NT2/D1 (cell line): Measurements from ENCODE around the gene RHOH.
"Not testable (repeated sequence)": the region's sequence is repeated elsewhere in the genome, so short reads cannot be mapped to it uniquely, and the experiment has no call there.

Source experiments
- DNase-seq: peaks from one replicate; pipeline ENCODE4 v3.0.0-alpha.2; 2011; ENCODE audit warnings: low read depth, low spot score
- H3K27me3 ChIP-seq: 2 replicates; pipeline ENCODE4 v1.6.0; 2011; ENCODE audit warnings: mild to moderate bottlenecking; ENCODE audit not compliant: insufficient read length, insufficient read depth
- H3K36me3 ChIP-seq: 2 replicates; pipeline ENCODE4 v1.6.1; 2011; ENCODE audit warnings: mild to moderate bottlenecking, low read length, mixed read lengths; ENCODE audit not compliant: insufficient read depth, insufficient read length
- H3K4me1 ChIP-seq: 2 replicates; pipeline ENCODE4 v1.5.1; 2011; ENCODE audit not compliant: insufficient read depth, insufficient read length
- H3K4me3 ChIP-seq: 2 replicates; pipeline ENCODE4 v1.5.1; 2011; ENCODE audit warnings: low read depth; ENCODE audit not compliant: insufficient read length
- H3K9ac ChIP-seq: 2 replicates; pipeline ENCODE4 v1.6.0; 2011; ENCODE audit warnings: low read depth; ENCODE audit not compliant: insufficient read length
- H3K9me3 ChIP-seq: 2 replicates; pipeline ENCODE4 v1.5.1; 2011; ENCODE audit warnings: mild to moderate bottlenecking, low read length; ENCODE audit not compliant: insufficient read depth
- SUZ12 ChIP-seq: IDR thresholded peaks from 2 replicates; pipeline ENCODE4 v1.6.1; 2011; ENCODE audit not compliant: insufficient read length, insufficient read depth; ENCODE audit errors: extremely low read depth
- YY1 ChIP-seq: IDR thresholded peaks from 2 replicates; pipeline ENCODE4 v1.6.1; 2011; ENCODE audit not compliant: insufficient read length, insufficient read depth
- ZNF274 ChIP-seq: IDR thresholded peaks from 2 replicates; pipeline ENCODE4 v1.6.1; 2011; ENCODE audit warnings: mild to moderate bottlenecking, low read depth, low read length

The RHOH gene

DNA sequence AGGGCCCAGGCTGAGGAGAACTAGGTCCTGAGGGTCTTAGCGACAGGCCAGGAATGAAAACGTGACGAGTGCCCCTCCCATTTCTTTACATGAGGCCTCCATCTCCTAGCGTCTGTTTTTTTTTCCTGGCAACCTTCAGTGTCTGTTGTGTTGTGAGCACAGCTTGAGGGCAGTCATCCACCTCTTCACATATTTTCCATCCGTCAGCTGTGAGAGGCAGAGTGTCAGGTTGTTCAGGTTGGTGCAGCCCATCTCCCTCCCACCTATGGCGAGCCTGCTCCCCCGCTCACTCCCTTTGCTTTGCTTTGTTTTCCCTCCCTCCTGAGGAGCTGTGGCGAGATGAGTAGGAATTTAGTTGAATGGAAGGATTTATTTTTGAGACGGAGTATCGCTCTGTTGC is 86.6 kb downstream of the RHOH start:
- no peak overlapping the region for H3K9ac ChIP-seq
- no peaks in the 10 kb centered on the region for H3K9me3 ChIP-seq
- no peaks in the 10 kb centered on the region for H3K27me3 ChIP-seq
- TF ChIP-seq YY1 (no peak), SUZ12 (no peak), ZNF274 (no peak)
- H3K4me3 ChIP-seq: no peak overlapping the region
- H3K4me1 ChIP-seq: peaks cover 3% of the 10 kb centered on the region
- no peak for DNase-seq
- H3K36me3 ChIP-seq: no peaks in the 10 kb centered on the region

DNA sequence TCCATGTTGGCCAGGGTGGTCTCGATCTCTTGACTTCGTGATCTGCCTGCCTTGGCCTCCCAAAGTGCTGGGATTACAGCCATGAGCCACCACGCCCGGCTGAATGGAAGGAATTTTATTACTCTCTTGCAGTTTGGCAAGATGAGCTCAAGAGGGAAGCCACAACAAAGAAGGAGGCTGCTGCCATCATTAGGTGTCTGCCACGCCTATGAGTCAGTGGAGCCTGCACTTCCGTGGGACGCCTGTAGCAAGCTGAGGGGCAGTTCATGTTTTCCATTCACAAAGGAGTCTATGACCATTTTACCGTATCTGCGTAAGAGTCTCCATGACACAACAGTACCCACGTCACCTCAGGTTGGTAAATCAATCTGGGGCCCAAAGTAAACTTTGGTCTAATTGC is 87.1 kb downstream of the RHOH start:
- H3K9ac ChIP-seq: no peak overlapping the region
- H3K9me3 ChIP-seq: no peaks in the 10 kb centered on the region
- DNase-seq: no peak
- H3K4me3 ChIP-seq: no peak overlapping the region
- TF ChIP-seq ZNF274 (no peak), SUZ12 (no peak), YY1 (no peak)
- H3K4me1 ChIP-seq: peaks cover 3% of the 10 kb centered on the region
- H3K27me3 ChIP-seq: no peaks in the 10 kb centered on the region
- H3K36me3 ChIP-seq: no peaks in the 10 kb centered on the region

DNA sequence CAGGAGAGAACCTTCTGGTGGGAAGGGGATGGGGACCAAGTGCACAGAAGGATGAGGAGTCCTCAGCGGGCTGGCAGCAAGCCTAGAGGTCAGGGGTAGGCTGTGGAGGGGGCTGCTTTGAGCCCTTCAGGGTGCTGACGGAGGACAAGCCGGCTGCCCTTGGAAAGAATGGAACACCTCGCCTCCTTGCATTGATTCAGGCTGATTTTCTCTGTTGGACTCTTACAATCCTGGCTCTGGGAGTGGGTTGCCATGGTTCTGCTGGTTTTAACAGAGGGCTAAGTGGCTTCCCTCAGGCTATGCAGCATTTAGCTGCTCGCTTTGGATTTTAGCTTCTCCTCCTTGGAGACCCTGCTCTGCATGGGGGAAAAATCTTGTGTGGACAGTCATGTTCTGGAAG is 88.9 kb downstream of the RHOH start:
- Histone ChIP-seq H3K9me3 (no peaks in the 10 kb centered on the region), H3K9ac (no peak overlapping the region), H3K36me3 (no peaks in the 10 kb centered on the region), H3K4me3 (no peak overlapping the region), H3K4me1 (peaks cover 3% of the 10 kb centered on the region), H3K27me3 (no peaks in the 10 kb centered on the region)
- no peak for DNase-seq
- TF ChIP-seq YY1 (no peak), ZNF274 (no peak), SUZ12 (no peak)

DNA sequence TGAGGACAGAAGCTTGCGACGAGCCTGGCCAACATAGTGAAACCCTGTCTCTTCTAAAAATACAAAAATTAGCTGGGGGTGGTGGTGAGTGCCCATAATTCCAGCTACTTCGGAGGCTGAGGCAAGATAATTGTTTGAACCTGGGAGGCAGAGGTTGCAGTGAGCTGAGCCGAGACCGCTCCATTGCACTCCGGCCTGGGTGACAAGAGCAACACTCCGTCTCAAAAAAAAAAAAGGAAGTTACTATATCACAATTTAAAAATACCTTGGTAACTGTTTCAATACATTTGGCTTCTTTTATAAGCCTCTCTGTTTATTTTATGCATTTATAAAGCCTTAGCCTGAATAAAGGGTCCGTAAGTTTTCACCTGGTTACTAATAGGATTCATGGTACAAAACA is 91.7 kb downstream of the RHOH start:
- H3K27me3 ChIP-seq: no peaks in the 10 kb centered on the region
- no peaks in the 10 kb centered on the region for H3K9me3 ChIP-seq
- no peaks in the 10 kb centered on the region for H3K4me1 ChIP-seq
- no peaks in the 10 kb centered on the region for H3K36me3 ChIP-seq
- DNase-seq: no peak
- H3K4me3 ChIP-seq: no peak overlapping the region
- no peak overlapping the region for H3K9ac ChIP-seq
- no peak for TF ChIP-seq SUZ12
- TF ChIP-seq ZNF274: no peak

DNA sequence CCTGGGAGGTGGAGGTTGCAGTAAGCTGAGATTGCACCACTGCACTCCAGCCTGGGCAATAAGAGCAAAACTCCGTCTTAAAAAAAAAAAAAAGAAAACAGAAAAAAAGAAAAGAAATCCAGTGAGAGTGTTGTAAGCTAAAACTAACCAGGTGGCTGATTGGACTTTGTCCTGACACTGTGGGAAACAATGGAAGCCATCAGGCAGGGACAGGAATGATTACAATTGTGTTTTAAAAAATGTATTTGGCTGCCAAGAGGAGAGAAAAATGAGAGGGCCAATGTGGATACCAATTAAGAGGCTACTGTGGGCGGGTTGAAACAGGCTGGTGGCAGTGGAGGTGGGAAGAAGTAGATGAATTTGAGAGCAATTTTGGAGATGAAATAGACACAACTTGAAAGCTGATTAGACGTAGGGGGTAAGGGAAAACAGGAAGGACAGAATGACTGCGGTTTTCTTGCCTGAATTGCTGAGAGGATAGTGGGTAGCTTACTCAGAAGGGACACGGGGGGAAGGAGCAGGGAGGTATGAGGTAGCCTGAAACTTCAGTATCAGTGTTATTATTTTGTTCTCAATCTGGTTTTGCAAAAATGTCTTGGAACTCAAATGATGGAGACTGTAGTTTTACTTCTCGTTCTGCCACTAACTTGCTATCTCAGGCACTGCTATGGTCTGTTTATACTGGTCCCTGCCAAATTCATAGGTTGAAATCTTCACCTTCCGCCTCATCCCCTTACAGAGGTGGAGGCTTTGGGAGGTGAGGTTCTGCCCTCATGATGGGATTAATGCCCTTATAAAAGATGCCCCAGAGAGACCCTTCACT is 92.7 kb downstream of the RHOH start:
- Histone ChIP-seq H3K9ac (no peak overlapping the region), H3K27me3 (peaks cover under 1% of the 10 kb centered on the region), H3K9me3 (no peaks in the 10 kb centered on the region), H3K4me1 (no peaks in the 10 kb centered on the region), H3K4me3 (no peak overlapping the region), H3K36me3 (no peaks in the 10 kb centered on the region)
- no peak for DNase-seq
- no peak for TF ChIP-seq SUZ12
- TF ChIP-seq ZNF274: no peak
- TF ChIP-seq YY1: no peak

DNA sequence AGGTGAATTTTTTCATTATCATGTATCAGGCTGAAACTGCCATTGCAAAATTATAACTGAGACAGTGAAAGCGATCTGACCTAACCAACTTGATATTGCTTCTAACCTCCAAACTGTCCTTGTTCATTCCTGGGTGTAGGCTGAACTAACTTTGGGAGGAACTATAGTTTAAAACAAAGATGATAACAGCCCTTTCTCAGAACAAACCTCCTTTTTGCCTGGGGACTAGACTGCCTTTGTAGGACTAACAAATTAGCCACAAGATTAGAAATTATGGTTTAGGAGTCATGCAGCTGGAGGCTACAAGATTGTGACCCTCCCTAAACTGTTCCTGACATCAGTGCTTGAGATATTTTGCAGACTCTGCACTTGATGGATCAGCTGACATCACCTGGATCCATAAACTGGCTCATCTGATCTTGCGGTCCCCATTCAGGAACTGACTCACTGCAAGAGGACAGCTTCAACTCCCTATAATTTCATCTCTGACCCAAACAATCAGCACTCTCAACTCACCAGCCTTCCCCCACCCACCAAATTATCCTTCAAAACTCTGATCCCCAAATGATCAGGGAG is 93.9 kb downstream of the RHOH start:
- H3K4me1 ChIP-seq, DNase-seq, H3K36me3 ChIP-seq, H3K9me3 ChIP-seq, H3K4me3 ChIP-seq, H3K9ac ChIP-seq: not testable (repeated sequence)
- H3K27me3 ChIP-seq: peaks cover 12% of the 10 kb centered on the region

DNA sequence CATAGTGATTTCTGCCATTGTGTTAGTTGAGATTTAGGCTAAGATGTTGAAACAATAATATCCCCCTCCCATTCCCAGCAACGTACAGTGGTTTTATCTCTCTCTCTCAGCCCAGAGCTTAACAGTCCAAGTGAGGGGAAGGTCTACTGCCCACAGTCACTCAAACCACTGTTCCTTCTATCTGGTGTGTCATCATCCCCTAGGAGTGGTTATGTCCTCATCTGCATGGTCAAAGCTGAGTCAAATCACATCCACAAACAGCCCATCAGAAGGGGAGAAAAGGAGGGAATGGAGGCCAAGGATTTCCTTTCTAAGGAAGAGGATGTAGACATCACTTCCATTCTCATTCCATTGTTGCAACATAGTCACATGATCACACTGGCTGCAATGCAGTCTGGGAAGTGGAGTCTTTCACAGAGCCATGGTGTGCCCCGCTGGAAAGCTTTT is 95.5 kb downstream of the RHOH start:
- no peak for DNase-seq
- Histone ChIP-seq H3K4me3 (no peak overlapping the region), H3K9ac (no peak overlapping the region), H3K27me3 (peaks cover 12% of the 10 kb centered on the region), H3K9me3 (0 out of 2 replicates have a peak, but pooled peaks cover 6% of the 10 kb centered on the region), H3K36me3 (no peaks in the 10 kb centered on the region), H3K4me1 (no peaks in the 10 kb centered on the region)
- no peak for TF ChIP-seq SUZ12
- no peak for TF ChIP-seq YY1
- TF ChIP-seq ZNF274: no peak
